ENCODE data around the gene DDT.
"Not testable (repeated sequence)": the region's sequence is repeated elsewhere in the genome, so short reads cannot be mapped to it uniquely, and the experiment has no call there.

Gene DDT

DNA sequence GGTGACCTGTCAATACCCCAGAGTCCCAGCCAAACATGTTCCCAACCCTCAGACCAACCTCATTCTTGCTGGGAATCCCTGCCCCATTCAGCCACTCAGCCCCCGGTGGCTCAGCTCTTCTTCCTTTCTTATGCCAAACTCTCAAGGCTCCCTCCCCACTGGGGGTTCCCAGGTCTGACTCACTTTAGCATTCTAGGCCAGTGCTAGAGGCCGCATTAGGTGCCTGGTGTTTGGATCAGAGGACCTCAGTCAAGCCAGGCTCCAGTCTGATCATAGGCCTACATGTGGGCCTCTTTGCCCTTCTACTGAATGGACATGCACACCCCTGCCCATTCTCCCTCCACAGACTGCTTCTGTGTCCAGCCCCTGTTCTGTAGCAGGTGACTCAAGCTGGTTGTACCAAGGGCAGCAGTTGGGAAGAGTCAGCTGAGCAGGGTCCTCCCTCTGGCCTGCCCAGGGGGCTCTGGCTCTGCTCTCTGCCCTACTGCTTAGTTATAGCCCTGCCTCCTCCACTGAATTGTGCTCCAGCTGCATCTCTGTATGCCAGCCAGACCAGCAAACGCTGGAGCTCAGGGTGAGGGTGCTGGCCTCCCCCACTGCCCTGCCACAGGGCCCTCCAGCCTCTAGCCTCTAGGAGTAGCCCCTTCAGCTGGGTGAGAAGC, 15.5 kb upstream of the DDT start:
- in situ Hi-C loops (cut with MboI; ENCODE audit: low sequenced_read_pairs), result not testable (repeated sequence)

DNA sequence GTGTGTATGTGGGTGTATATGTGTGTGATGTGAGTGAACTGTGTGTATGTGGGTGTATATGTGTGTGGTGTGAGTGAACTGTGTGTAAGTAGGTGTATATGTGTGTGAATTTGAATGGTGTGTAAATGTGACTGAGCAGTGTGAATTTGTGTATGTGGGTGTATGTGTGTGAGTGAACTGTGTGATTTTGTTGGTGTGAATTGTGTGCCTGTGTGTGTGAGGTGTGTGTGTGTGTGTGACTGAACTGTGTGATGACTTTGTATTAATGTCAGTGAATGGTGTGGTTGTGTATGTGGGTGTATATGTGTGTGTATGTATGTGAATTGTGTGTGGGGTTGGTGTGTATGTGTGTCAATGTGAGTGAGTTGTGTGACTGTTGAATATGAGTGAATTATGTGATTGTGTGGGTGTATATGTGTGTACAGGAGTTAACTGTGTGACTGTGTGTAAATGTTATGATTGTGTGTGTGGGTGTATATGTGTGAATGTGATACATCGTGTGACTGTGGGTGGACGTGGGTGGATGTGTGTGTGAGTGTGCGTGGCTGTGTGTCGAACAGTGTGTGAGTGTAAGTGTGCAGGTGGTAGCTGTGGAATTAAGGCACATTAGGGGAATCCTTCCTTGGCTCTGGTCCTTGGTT, 12.4 kb upstream of the DDT start:
- in situ Hi-C loops (cut with MboI; ENCODE audit: low sequenced_read_pairs), result not testable (repeated sequence)

DNA sequence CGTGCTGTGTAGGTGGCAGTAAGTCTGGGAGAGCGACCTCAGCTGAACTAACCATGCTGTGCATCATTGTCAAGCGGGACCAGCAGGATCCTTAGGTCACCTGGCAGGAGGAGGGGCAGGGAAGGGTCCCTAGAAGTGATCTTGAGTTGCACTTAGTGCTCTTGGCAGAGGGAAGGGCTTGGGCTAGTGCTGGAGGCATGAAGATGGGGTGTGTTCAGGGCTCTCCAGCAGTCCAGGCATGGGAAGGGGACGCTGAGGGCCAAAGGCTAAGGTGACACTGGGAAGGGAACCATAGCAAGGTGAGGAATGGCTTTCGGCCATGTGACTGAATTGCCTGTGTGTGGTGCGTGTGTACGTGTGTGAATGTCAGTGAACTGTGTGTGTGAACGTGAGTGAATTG, 11.8 kb upstream of the DDT start:
- in situ Hi-C loops (cut with MboI; ENCODE audit: low sequenced_read_pairs), result not testable (repeated sequence)

DNA sequence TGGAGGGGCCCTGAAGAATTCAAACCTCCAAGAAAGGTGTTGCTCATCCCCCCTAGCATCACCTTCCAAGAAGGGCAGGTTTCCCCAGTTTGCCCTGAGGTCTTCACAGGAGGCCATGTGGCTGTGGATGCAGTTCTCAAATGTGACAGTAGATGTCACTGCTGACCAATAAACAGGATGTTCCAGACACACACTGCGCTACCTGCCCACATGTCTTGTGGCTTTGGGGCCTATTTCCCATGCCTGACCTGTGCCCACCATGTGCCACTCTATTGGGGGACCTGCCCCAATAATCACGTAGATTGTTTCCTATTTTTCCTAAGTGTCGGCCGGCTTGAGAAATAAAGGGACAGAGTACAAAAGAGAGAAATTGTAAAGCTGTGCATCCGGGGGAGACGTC, 10.2 kb upstream of the DDT start:
- in situ Hi-C loops (cut with MboI; ENCODE audit: low sequenced_read_pairs), result no loop called here

DNA sequence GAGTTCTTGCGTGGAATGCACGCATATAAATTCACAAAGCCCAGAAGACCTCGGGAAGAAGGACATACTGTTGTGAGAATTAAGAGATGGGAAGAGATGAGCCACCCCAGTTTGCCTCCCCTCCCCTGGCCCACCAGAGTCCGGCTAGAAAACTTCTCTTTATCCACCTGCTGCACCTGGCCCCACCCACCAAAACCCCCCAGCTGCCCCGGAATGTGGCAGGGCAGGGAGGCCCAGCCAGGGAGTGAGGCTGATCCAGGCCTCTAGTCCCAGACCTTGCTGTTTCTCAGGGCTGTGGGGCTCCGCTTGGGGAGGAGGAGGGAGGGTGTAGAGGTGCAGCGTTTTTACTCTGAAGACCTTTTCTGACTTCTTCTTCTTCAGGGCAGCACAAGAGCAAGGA, 6.3 kb upstream of the DDT start:
- in situ Hi-C loops (cut with MboI; ENCODE audit: low sequenced_read_pairs), result not testable (repeated sequence)

DNA sequence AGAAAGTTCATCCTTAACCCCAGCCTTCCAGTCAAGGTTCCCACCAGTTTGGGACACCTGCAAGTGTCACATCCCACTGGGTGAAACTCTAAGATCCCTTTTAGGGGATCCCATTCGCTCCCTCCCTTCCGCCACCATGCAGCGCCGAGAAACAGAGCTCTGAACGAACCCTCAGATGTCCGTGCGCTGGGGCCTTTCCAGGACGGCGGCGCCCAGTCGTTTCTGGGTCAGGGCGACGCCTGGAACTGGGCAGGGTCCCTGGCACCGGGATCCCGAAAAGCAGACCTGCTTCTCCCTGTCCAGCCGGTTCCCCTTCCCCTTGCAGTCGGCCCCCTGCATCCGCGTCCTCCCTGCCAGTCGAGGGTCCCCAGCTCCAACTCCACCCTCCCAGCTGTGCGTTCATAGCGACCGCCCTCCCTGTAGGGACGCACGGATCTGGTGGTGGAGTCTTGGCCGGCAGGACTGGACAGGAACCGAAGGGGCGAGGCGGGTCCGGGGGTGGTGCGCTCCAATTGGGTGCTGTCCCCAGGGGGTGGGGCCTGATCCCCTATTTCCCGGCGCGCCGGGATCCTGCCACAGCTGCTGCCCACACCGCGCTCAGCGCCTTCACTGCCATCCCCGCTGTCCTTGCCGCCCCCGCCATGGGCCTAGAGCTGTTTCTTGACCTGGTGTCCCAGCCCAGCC, 5.5 kb upstream of the DDT start, which contains the start of gene GSTT2:
GSTT2 (plus strand) TSS at position 578 of the 684 bp plus-strand sequence.
- in situ Hi-C loops (cut with MboI; ENCODE audit: low sequenced_read_pairs), result not testable (repeated sequence)

DNA sequence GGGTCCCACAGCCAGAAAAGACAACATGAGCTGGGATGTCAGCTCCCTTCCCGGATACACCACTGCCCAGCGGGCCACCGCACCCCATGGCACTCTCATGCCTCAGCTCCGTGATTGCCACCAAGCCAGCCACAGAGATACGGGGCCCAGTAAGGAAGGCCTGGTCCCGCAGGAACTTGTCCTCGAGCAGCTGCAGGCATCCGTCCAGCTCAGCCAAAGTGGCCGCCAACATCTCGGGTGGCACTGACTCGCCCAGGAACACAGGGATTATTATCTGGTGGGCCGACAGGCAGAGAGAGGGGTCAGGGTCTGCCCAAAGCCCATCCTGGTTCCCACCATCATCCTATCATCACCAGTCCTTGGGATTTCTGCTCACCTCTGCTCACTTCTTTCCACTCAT, 3.1 kb upstream of the DDT start:
- in situ Hi-C loops (cut with MboI; ENCODE audit: low sequenced_read_pairs), result not testable (repeated sequence)

DNA sequence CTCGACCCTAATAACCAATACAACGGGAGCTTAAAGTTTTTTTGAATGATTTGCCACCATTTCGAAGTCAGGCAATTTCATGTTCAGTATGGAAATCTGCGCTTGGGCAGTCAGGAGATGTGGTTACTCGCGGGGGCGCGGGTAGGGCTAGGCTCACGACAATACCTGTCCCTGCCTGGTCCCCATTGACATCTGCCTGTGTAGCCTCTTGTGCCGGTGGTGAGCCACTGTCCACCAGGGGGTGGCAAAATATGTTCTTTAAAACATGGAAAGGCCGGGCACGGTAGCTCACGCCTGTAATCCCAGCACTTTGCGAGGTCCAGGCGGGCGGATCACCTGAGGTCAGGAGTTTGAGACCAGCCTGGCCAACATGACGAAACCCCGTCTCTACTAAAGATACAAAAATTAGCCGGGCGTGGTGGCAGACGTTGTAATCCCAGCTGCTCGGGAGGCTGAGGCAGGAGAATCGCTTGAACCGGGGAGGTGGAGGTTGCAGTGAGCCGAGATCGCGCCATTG, 653 bp upstream of the DDT start:
- in situ Hi-C loops (cut with MboI; ENCODE audit: low sequenced_read_pairs), result not testable (repeated sequence)

DNA sequence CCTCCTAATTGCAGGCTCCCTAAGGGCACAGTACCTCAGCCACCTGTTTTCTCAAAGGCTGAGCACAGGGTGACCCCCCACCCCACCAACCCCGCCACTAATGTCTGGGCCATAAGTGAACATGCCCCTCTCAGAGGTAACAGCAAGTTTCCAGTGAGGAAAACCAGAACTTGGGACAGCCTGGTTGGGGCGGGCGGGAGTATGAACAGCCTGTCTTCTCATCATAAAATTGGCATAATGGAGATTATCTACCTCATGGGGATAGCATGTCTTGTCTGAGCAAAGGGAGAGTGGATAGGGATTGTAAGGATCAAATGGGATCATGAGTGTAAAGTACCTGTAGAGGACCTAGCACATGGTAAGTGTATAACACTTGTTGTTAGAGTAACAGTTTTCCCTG, 2.3 kb downstream of the DDT start:
- in situ Hi-C loops (cut with MboI; ENCODE audit: low sequenced_read_pairs), result not testable (repeated sequence)

DNA sequence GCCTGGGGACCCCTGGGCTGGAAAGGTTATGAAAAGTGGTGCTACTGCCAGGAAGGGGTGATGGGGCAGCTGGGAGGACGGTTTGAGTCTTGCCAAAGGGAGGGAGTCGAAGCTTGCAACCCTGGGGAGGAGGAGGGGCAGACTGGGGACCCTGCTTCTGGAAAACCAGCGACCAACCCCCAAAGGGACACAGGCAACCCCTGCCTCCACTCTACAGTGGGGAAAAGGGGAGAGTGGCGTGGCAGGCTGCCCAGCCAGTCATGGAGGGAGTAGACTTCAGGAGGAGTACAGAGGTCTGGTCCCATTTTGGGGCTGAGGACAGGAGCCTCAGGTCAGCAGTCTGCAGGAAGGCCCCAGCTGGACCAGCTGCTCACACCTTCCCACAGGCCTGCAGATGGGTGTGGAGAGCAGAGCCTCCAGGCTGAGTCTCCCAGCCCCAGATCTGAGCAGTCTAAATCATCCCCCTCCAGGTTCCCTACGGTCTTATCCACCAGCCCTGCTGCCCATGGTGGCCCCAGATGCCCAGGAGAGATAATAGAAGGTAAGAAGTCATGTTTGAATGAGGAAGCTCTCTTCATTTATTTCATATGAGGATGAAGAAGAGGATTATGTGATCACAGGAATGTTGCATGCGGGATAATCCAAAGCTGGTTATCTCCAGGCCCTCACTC, 3.3 kb downstream of the DDT start:
- in situ Hi-C loops (cut with MboI; ENCODE audit: low sequenced_read_pairs), result no loop called here

DNA sequence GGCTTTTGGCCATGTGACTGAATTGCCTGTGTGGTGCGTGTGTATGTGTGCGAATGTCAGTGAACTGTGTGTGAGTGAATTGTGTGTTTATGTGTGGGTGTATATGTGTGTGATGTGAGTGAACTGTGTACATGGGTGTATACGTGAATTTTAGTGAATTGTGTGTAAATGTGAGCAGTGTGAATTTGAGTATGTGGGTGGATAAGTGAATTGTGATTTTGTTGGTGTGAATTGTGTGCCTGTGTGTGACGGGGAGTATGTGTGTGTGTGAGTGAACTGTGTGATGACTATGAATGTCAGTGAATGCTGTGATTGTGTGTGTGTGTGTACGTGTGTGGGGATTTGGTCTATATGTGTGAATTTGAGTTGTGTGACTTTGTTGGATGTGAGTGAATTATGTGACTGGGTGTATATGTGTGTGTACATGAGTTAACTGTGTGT, 4.0 kb downstream of the DDT start:
- in situ Hi-C loops (cut with MboI; ENCODE audit: low sequenced_read_pairs), result no loop called here

DNA sequence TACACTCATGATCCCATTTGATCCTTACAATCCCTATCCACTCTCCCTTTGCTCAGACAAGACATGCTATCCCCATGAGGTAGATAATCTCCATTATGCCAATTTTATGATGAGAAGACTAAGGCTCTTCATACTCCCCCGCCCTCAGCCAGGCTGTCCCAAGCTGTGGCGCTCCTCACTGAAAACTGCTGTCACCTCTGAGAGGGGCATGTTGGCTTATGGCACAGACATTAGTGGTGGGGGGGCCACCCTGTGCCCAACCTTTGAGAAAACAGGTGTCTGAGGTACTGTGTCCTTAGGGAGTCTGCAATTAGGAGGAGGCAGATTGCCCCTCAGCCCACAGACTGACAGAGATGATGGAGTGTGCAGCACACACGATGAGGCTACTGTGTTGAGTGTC, 5.2 kb downstream of the DDT start:
- in situ Hi-C loops (cut with MboI; ENCODE audit: low sequenced_read_pairs), result no loop called here

DNA sequence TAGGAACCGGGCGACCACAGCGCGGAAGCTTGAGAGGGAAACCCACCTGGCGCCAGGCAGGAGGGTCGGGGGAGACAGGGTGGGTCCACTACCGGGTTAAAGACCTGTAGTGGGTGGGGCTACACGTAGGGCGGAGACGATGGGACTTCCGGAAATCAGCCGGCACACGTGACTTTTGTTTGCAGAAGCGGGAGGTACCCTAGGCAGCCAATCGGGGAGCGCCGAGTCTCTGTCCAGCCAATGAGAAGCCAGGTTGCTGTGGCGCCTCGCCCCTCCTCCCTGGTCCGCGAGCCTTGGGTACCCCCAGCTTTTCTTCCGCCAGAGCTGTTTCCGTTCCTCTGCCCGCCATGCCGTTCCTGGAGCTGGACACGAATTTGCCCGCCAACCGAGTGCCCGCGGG, 7.7 kb downstream of the DDT start, which contains the start of gene DDTL:
DDTL (plus strand) TSS at position 321 of the 400 bp plus-strand sequence; CDS start at position 348, 27 bp downstream.
- in situ Hi-C loops (cut with MboI; ENCODE audit: low sequenced_read_pairs), result not testable (repeated sequence)

DNA sequence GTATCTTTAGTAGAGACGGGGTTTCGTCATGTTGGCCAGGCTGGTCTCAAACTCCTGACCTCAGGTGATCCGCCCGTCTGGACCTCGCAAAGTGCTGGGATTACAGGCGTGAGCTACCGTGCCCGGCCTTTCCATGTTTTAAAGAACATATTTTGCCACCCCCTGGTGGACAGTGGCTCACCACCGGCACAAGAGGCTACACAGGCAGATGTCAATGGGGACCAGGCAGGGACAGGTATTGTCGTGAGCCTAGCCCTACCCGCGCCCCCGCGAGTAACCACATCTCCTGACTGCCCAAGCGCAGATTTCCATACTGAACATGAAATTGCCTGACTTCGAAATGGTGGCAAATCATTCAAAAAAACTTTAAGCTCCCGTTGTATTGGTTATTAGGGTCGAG, 8.1 kb downstream of the DDT start:
- in situ Hi-C loops (cut with MboI; ENCODE audit: low sequenced_read_pairs), result not testable (repeated sequence)

DNA sequence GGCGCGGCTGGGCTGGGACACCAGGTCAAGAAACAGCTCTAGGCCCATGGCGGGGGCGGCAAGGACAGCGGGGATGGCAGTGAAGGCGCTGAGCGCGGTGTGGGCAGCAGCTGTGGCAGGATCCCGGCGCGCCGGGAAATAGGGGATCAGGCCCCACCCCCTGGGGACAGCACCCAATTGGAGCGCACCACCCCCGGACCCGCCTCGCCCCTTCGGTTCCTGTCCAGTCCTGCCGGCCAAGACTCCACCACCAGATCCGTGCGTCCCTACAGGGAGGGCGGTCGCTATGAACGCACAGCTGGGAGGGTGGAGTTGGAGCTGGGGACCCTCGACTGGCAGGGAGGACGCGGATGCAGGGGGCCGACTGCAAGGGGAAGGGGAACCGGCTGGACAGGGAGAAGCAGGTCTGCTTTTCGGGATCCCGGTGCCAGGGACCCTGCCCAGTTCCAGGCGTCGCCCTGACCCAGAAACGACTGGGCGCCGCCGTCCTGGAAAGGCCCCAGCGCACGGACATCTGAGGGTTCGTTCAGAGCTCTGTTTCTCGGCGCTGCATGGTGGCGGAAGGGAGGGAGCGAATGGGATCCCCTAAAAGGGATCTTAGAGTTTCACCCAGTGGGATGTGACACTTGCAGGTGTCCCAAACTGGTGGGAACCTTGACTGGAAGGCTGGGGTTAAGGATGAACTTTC, 13.0 kb downstream of the DDT start, which contains the start of gene GSTT2B:
GSTT2B (minus strand) TSS at position 112 of the 688 bp plus-strand sequence; CDS start at position 48, 64 bp downstream.
- in situ Hi-C loops (cut with MboI; ENCODE audit: low sequenced_read_pairs), result not testable (repeated sequence)

DNA sequence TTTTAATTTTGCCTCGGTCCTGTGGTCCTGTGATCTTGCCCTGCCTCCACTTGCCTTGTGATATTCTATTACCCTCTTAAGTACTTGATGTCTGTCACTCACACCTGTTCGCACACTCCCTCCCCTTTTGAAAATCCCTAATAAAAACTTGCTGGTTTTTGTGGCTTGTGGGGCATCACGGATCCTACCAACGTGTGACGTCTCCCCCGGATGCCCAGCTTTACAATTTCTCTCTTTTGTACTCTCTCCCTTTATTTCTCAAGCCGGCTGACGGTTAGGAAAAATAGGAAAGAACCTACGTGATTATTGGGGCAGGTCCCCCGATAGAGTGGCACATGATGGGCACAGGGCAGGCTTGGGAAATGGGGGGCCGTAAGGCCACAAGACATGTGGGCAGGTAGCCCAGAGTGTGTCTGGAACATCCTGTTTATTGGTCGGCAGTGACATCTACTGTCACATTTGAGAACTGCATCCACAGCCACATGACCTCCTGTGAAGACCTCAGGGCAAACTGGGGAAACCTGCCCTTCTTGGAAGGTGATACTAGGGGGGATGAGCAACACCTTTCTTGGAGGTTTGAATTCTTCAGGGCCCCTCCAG, 17.8 kb downstream of the DDT start:
- in situ Hi-C loops (cut with MboI; ENCODE audit: low sequenced_read_pairs), result not testable (repeated sequence)

DNA sequence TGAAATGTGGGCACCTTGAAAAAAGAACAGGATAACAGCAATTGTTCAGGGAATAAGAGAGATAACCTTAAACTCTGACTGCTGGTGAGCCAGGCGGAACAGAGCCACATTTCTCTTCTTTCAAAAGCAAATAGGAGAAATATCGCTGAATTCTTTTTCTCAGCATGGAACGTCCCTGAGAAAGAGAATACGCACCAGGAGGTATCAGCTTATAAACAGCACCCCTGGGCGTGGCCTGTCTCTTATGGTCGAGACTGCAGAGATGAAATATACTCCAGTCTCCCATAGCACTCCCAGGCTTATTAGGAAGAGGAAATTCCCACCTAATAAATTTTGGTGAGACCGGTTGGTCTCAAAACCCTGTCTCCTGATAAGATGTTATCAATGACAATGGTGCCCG, 18.4 kb downstream of the DDT start:
- in situ Hi-C loops (cut with MboI; ENCODE audit: low sequenced_read_pairs), result not testable (repeated sequence)

DNA sequence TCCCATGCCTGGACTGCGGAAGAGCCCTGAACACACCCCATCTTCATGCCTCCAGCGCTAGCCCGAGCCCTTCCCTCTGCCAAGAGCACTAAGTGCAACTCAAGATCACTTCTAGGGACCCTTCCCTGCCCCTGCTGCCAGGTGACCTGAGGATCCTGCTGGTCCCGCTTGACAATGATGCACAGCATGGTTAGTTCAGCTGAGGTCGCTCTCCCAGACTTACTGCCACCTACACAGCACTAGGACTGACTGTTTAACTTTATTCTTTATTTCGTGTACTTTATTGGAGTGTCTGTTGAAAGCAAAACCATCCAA, 19.3 kb downstream of the DDT start:
- in situ Hi-C loops (cut with MboI; ENCODE audit: low sequenced_read_pairs), result not testable (repeated sequence)

DNA sequence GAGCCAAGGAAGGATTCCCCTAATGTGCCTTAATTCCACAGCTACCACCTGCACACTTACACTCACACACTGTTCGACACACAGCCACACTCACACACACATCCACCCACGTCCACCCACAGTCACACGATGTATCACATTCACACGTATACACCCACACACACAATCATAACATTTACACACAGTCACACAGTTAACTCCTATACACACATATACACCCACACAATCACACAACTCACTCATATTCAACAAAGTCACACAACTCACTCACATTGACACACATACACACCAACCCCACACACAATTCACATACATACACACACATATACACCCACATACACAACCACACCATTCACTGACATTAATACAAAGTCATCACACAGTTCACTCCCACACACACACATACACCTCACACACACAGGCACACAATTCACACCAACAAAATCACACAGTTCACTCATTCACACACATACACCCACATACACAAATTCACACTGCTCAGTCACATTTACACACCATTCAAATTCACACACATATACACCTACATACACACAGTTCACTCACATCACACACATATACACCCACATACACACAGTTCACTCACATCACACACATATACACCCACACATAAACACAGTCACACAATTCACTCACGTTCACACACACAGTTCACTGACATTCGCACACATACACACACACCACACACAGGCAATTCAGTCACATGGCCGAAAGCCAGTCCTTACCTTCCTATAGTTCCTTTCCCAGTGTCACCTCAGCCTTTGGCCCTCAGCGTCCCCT, 19.8 kb downstream of the DDT start:
- in situ Hi-C loops (cut with MboI; ENCODE audit: low sequenced_read_pairs), result not testable (repeated sequence)
